Stomach (tissue), 19 donors: ENCODE measurements around the gene SZT2. TPM values are rescaled to one million over a fixed set of nuclear protein-coding genes. Genes with fewer than 3 reads are reported as not detected.

Experiments
- DNase-seq, 2 donors: peaks; one replicate each; pipeline versions ENCODE4 v3.0.0 to v3.0.0-alpha.2; 2013 to 2019
- H3K27ac ChIP-seq, 5 donors: fragments of 200-600 bp in 4 of 5; sonication (generic) in 4 of 5; one replicate each; pipeline ENCODE4 v1.5.1; 2013 to 2019; ENCODE audit warnings: mild to moderate bottlenecking in 1 of 5, moderate library complexity in 1 of 5
- H3K27me3 ChIP-seq, 3 donors: fragments of 200-600 bp; sonication (generic); one replicate each; pipeline ENCODE4 v1.5.1; 2017 to 2019; ENCODE audit warnings: mixed run types in 1 of 3
- H3K36me3 ChIP-seq, 4 donors: fragments of 200-600 bp; sonication (generic); 1 replicate in 3 of 4; 2 replicates in 1 of 4; pipeline ENCODE4 v1.5.1; 2016 to 2019
- H3K4me1 ChIP-seq, 4 donors: fragments of 200-600 bp; sonication (generic); one replicate each; pipeline ENCODE4 v1.5.1; 2016 to 2019
- H3K4me3 ChIP-seq, 4 donors: fragments of 200-600 bp; sonication (generic) in 3 of 4; one replicate each; pipeline ENCODE4 v1.5.1; 2016 to 2019; ENCODE audit warnings: mild to moderate bottlenecking in 1 of 4
- H3K9me3 ChIP-seq, 4 donors: fragments of 200-600 bp; sonication (generic); one replicate each; pipeline ENCODE4 v1.5.1; 2016 to 2019
- CTCF ChIP-seq, 7 experiments: fragments of 450-650 bp in 4 of 7; fragments of 200-600 bp in 3 of 7; sonication (generic) in 3 of 7; IDR thresholded peaks; one replicate each; pipeline ENCODE4 v1.5.1; 2016 to 2019; ENCODE audit warnings: antibody characterized with exemption in 7 of 7, control low read depth in 2 of 7, mild to moderate bottlenecking in 1 of 7
- EP300 ChIP-seq: sonication (generic); formaldehyde crosslinking; IDR thresholded peaks from one replicate; pipeline ENCODE4 v1.6.1; 2017; ENCODE audit warnings: antibody characterized with exemption
- POLR2A ChIP-seq, 4 donors: fragments of 450-650 bp; IDR thresholded peaks; one replicate each; pipeline ENCODE4 v1.6.1; 2016; ENCODE audit warnings: antibody characterized with exemption in 4 of 4, control low read depth in 2 of 4, mild to moderate bottlenecking in 1 of 4, moderate library complexity in 1 of 4
- POLR2AphosphoS5 ChIP-seq, 3 donors: sonication (generic); formaldehyde crosslinking; IDR thresholded peaks; one replicate each; pipeline ENCODE4 v1.6.1; 2016; ENCODE audit warnings: antibody characterized with exemption in 3 of 3
- WGBS, 5 donors: extraction: QIAGEN DNeasy Blood & Tissue Kit in 3 of 5; methylation state at CpG; one replicate each; pipeline versions ENCODE4 v1.1.5 to v1.1.7; 2013 to 2018; 5-methylcytosine and 5-hydroxymethylcytosine counted together
- intact Hi-C: fragments of 100-400 bp; cut with DNase I; formaldehyde crosslinking; loops from one replicate; pipeline ENCODE4 v1.15.1; 2023; ENCODE audit warnings: low total_unique reads
- long read RNA-seq, 10 donors: transcript quantifications; one replicate each; lab custom pipeline, GENCODE V29; 2026
- polyA plus RNA-seq, 3 donors: library from polyadenylated mRNA; stranded (reverse); fragments of 200-250 nt; gene quantifications; one replicate each; pipeline ENCODE4 v1.2.3, GENCODE V29; 2013
- total RNA-seq, 5 donors: library from RNA; depleted of rRNA; stranded (reverse); fragments of >200 nt; gene quantifications; one replicate each; pipeline versions ENCODE4 v1.1.0 to v1.2.3, GENCODE V29; 2014 to 2016
- donor health status: healthy with polysubstance abuse.
- donor health status: Bipolar disorder and iron deficiency.
- donor health status: healthy.

The SZT2 gene
- total RNA-seq = 10 to 100 TPM; 49.6 to 69.3 (median 56.7) TPM
- 10 to 100 TPM in 1 of 3 donors, 1 to 10 TPM in 2; 4.9 to 10.2 (median 9.3) TPM for polyA plus RNA-seq
- long read RNA-seq, donor 1 = 0 reads
- long read RNA-seq, donor 2, full-length matches to known transcripts = 1 of 31 reads
- long read RNA-seq, donor 2, partial matches to known transcripts = 0 of 31 reads
- long read RNA-seq, donor 2, other reads (novel, unspliced or antisense) = 30 of 31 reads
- long read RNA-seq, donor 3 = 0 reads
- long read RNA-seq, donor 4 = 0 reads
- long read RNA-seq, donor 5, partial matches to known transcripts = 10 of 38 reads
- long read RNA-seq, donor 5, other reads (novel, unspliced or antisense) = 28 of 38 reads
- long read RNA-seq, donor 6 = 0 reads
- long read RNA-seq, donor 7 = 0 reads
- long read RNA-seq, donor 8, partial matches to known transcripts = 17 of 45 reads
- long read RNA-seq, donor 8, other reads (novel, unspliced or antisense) = 26 of 45 reads
- long read RNA-seq, donor 9, partial matches to known transcripts = 13 of 31 reads
- long read RNA-seq, donor 9, other reads (novel, unspliced or antisense) = 17 of 31 reads
- long read RNA-seq, donor 10, partial matches to known transcripts = 0 of 11 reads
- long read RNA-seq, donor 10, other reads (novel, unspliced or antisense) = 10 of 11 reads

GRCh38 chr1:43389326-43390313, at the start of gene SZT2, which contains the start of gene MED8:
TSS of gene SZT2 (plus strand) at chr1:43389899. CDS start at chr1:43389969, 70 bp downstream.
TSS of gene MED8 (minus strand) at chr1:43389800. CDS start at chr1:43389764, 36 bp downstream.
- intact Hi-C loops = no loop called here
- H3K9me3 ChIP-seq = no peaks in the 10 kb centered on the region
- H3K27ac ChIP-seq = peak within 1 kb of the TSS; percentile 87 to 93 (median 91)
- H3K27me3 ChIP-seq = no peaks in the 10 kb centered on the region
- WGBS, 5 donors = 0 to 1% (median 1%) methylated on average over 42 to 65 of the region's 65 CpGs
- H3K4me3 ChIP-seq = peak within 1 kb of the TSS; percentile 79 to 95 (median 92)
- peaks cover 28 to 36% (median 32%) of the 10 kb centered on the region in 4 donors for H3K36me3 ChIP-seq
- H3K4me1 ChIP-seq = peaks cover 22 to 41% (median 35%) of the 10 kb centered on the region in 4 donors
- TF ChIP-seq POLR2AphosphoS5 (IDR thresholded peaks at IDR 0.05) (peak; percentile 71 to 93 (median 92)), CTCF (IDR thresholded peaks at IDR 0.05) (no peak), POLR2A (IDR thresholded peaks at IDR 0.05) (peak in 2 of 4 donors; percentile 48 to 51), EP300 (no peak)
- peak; percentile 97 to 98 for DNase-seq

GRCh38 chr1:43340559-43340958, 49.1 kb upstream of the SZT2 start:
- intact Hi-C loops = no loop called here
- WGBS, 5 donors = 32 to 48% (median 44%) methylated on average over 1 of the region's 1 CpG
- TF ChIP-seq POLR2AphosphoS5 (IDR thresholded peaks at IDR 0.05) (no peak), EP300 (no peak), CTCF (IDR thresholded peaks at IDR 0.05) (no peak), POLR2A (IDR thresholded peaks at IDR 0.05) (no peak)
- Histone ChIP-seq H3K36me3 (no peaks in the 10 kb centered on the region), H3K27ac (no peak overlapping the region), H3K9me3 (no peaks in the 10 kb centered on the region), H3K4me3 (no peak overlapping the region), H3K4me1 (peaks cover 0 to 16% (median 7%) of the 10 kb centered on the region in 4 donors), H3K27me3 (no peaks in the 10 kb centered on the region)
- DNase-seq = no peak

- no peak for TF ChIP-seq POLR2AphosphoS5 (IDR thresholded peaks at IDR 0.05)
- TF ChIP-seq EP300 = no peak
- TF ChIP-seq POLR2A (IDR thresholded peaks at IDR 0.05) = no peak
- TF ChIP-seq CTCF (IDR thresholded peaks at IDR 0.05) = no peak
- peak overlapping the region in 3 of 5 donors; percentile 20 to 39 (median 27) for H3K27ac ChIP-seq
- H3K27me3 ChIP-seq = no peaks in the 10 kb centered on the region
- WGBS, 5 donors = 48 to 59% (median 56%) methylated on average over 4 of the region's 4 CpGs
- DNase-seq = no peak
- H3K36me3 ChIP-seq = no peaks in the 10 kb centered on the region
- H3K9me3 ChIP-seq = no peaks in the 10 kb centered on the region
- intact Hi-C loops = no loop called here
- peaks cover under 1 to 32% (median 17%) of the 10 kb centered on the region in 4 donors for H3K4me1 ChIP-seq
- no peak overlapping the region for H3K4me3 ChIP-seq
Measured at GRCh38 chr1:43344267-43344850, 45.3 kb upstream of the SZT2 start.
